A549 (cell line): ENCODE results near the gene PRR15L. TPM values are rescaled to one million over a fixed set of nuclear protein-coding genes. Genes with fewer than 3 reads are reported as not detected.

Source experiments
- ATAC-seq, 2 experiments: fragments of 200-7000 bp in 1 of 2; fragments of >200 bp in 1 of 2; cut with Nextera tagmentation in 1 of 2; cut with Tn5 transposase in 1 of 2; 3 replicates each; pipeline versions ENCODE4 v1.8.0 to v1.9.1; 2018 to 2020; ENCODE audit warnings: mild to moderate bottlenecking in 1 of 2, moderate library complexity in 1 of 2
- CTCF ChIA-PET: fragments of 300-600 bp; sonication (Branson Sonifier 250); formaldehyde crosslinking; extraction: SDS; loops from one replicate; lab custom pipeline; 2021; ENCODE audit warnings: antibody characterized with exemption, inconsistent platforms; lab: Yijun Ruan, JAX
- POLR2A ChIA-PET: fragments of 350-600 bp; formaldehyde crosslinking; extraction: SDS; loops from one replicate; lab custom pipeline; 2021; ENCODE audit warnings: antibody characterized with exemption, inconsistent platforms; lab: Yijun Ruan, JAX
- DNase-seq, 2 experiments: peaks; one replicate each; pipeline versions ENCODE4 v3.0.0 to v3.0.0-alpha.2; 2011 to 2016; ENCODE audit warnings: low read depth in 1 of 2, low spot score in 1 of 2
- FAIRE-seq: peaks from 2 replicates; lab custom pipeline; 2011; peaks lifted over from hg19 to GRCh38; lab: Jason Lieb, UNC
- H3K27ac ChIP-seq, 2 experiments: fragments of >200 bp; sonication (Bioruptor Twin); formaldehyde crosslinking; 3 replicates each; pipeline ENCODE4 v1.5.1; 2016 to 2017
- H3K4me1 ChIP-seq: fragments of >200 bp; sonication (Bioruptor Twin); formaldehyde crosslinking; 3 replicates; pipeline ENCODE4 v1.6.1; 2016
- H3K4me2 ChIP-seq: fragments of >200 bp; sonication (Bioruptor Twin); formaldehyde crosslinking; 3 replicates; pipeline ENCODE4 v1.6.1; 2016
- H3K4me3 ChIP-seq: fragments of >200 bp; sonication (Bioruptor Twin); formaldehyde crosslinking; 3 replicates; pipeline ENCODE4 v1.5.1; 2016
- H3K9me3 ChIP-seq: fragments of >200 bp; sonication (Bioruptor Twin); formaldehyde crosslinking; 3 replicates; pipeline ENCODE4 v1.6.1; 2016
- CEBPB ChIP-seq, 2 experiments: fragments of >200 bp in 1 of 2; sonication (Bioruptor Twin) in 1 of 2; formaldehyde crosslinking in 1 of 2; IDR thresholded peaks; 2 replicates each; pipeline ENCODE4 v1.6.1; 2012 to 2016
- EHF ChIP-seq: fragments of 250-450 bp; sonication (Bioruptor Pico); IDR thresholded peaks from 2 replicates; pipeline ENCODE4 v1.5.0; 2020; ENCODE audit warnings: mild to moderate bottlenecking
- EHMT2 ChIP-seq: fragments of 200-600 bp; sonication (generic); IDR thresholded peaks from 2 replicates; pipeline ENCODE4 v1.6.1; 2016; ENCODE audit warnings: antibody characterized with exemption, low read depth, mild to moderate bottlenecking, moderate library complexity
- FOSB ChIP-seq: fragments of 250-450 bp; sonication (Bioruptor Pico); IDR thresholded peaks from 2 replicates; pipeline ENCODE4 v1.5.0; 2020; ENCODE audit warnings: mild to moderate bottlenecking, moderate library complexity
- GATA3 ChIP-seq: IDR thresholded peaks from 2 replicates; pipeline ENCODE4 v1.6.1; 2012; ENCODE audit warnings: borderline replicate concordance
- HOXA7 ChIP-seq: fragments of 250-450 bp; sonication (Bioruptor Pico); IDR thresholded peaks from 2 replicates; pipeline ENCODE4 v1.5.0; 2020; ENCODE audit warnings: mild to moderate bottlenecking, moderate library complexity
- HOXB13 ChIP-seq: fragments of 250-450 bp; sonication (Bioruptor Pico); IDR thresholded peaks from 2 replicates; pipeline ENCODE4 v1.5.0; 2020; ENCODE audit warnings: low read depth, mild to moderate bottlenecking, moderate library complexity
- HOXB5 ChIP-seq: fragments of 250-450 bp; sonication (Bioruptor Pico); IDR thresholded peaks from 2 replicates; pipeline ENCODE4 v1.5.0; 2020; ENCODE audit warnings: mild to moderate bottlenecking, moderate library complexity
- MAZ ChIP-seq: fragments of 150-350 bp; IDR thresholded peaks from 2 replicates; pipeline ENCODE4 v1.6.1; 2014; ENCODE audit warnings: antibody characterized with exemption, low read depth, low read length, borderline replicate concordance
- POLR2A ChIP-seq: IDR thresholded peaks from 2 replicates; pipeline ENCODE4 v1.6.1; 2012; ENCODE audit warnings: mild to moderate bottlenecking, low read length
- POLR2AphosphoS2 ChIP-seq: conservative IDR thresholded peaks from 2 replicates; pipeline ENCODE4 v1.6.1; 2012; ENCODE audit warnings: low read length, improper control_type of control experiment, inconsistent platforms
- RAD21 ChIP-seq, 2 experiments: fragments of >200 bp in 1 of 2; sonication (Bioruptor Twin) in 1 of 2; formaldehyde crosslinking in 1 of 2; IDR thresholded peaks in 1 of 2; conservative IDR thresholded peaks in 1 of 2; 2 replicates in 1 of 2; 3 replicates in 1 of 2; pipeline ENCODE4 v1.6.1; 2012 to 2018; ENCODE audit warnings: inconsistent platforms in 1 of 2
- RCOR1 ChIP-seq: fragments of 150-350 bp; IDR thresholded peaks from 2 replicates; pipeline ENCODE4 v1.6.1; 2014; ENCODE audit warnings: antibody characterized with exemption, low read length, low read depth
- RFX5 ChIP-seq: fragments of 450-650 bp; IDR thresholded peaks from 2 replicates; pipeline ENCODE4 v1.7.1; 2014; ENCODE audit warnings: antibody characterized with exemption, mild to moderate bottlenecking, moderate library complexity
- SMC3 ChIP-seq: fragments of >200 bp; sonication (Bioruptor Twin); formaldehyde crosslinking; IDR thresholded peaks from 3 replicates; pipeline ENCODE4 v1.6.1; 2018; ENCODE audit warnings: inconsistent platforms
- SREBF2 ChIP-seq: fragments of 450-650 bp; IDR thresholded peaks from 2 replicates; pipeline ENCODE4 v1.6.1; 2014; ENCODE audit warnings: mild to moderate bottlenecking, moderate library complexity
- ZFP36 ChIP-seq: fragments of 450-650 bp; IDR thresholded peaks from 2 replicates; pipeline ENCODE4 v1.6.1; 2014; ENCODE audit warnings: borderline replicate concordance; ENCODE audit not compliant: partially characterized antibody
- ZNF302 ChIP-seq: fragments of 250-450 bp; sonication (Bioruptor Pico); IDR thresholded peaks from 2 replicates; pipeline ENCODE4 v1.9.0; 2021; ENCODE audit warnings: inconsistent platforms, mild to moderate bottlenecking, moderate library complexity
- ZSCAN20 ChIP-seq: fragments of 250-450 bp; sonication (Bioruptor Pico); IDR thresholded peaks from 2 replicates; pipeline ENCODE4 v1.8.0; 2022; ENCODE audit warnings: mild to moderate bottlenecking, moderate library complexity
- WGBS: methylation state at CpG from one replicate; pipeline ENCODE4 v1.1.6; 2017; ENCODE audit errors: missing lambda C conversion rate; 5-methylcytosine and 5-hydroxymethylcytosine counted together
- polyA minus RNA-seq: library from RNA; depleted of rRNA, polyadenylated mRNA; stranded (reverse); fragments of >200 nt; gene quantifications from 2 replicates; pipeline ENCODE4 v1.2.3, GENCODE V29; 2011; rRNA and poly(A)+ RNA removed
- polyA plus RNA-seq, 4 experiments: library from polyadenylated mRNA; depleted of rRNA in 3 of 4; stranded (reverse); fragments of >200 nt; fragmentation: RNase III in 1 of 4; extraction: RNeasy Plus Mini Kit Qiagen cat#74134 plus additional on column Dnase treatment in 1 of 4; gene quantifications; 2 replicates in 3 of 4; 3 replicates in 1 of 4; pipeline ENCODE4 v1.2.3, GENCODE V29; 2011 to 2017
- TF ChIP-seq, protein P1 (sequence below): IDR thresholded peaks from 2 replicates; pipeline ENCODE4 v1.6.1; 2012
- TF ChIP-seq, protein P2 (sequence below): fragments of >200 bp; sonication (Bioruptor Twin); formaldehyde crosslinking; IDR thresholded peaks from 2 replicates; pipeline ENCODE4 v1.6.1; 2016
- TF ChIP-seq, protein P3 (sequence below): fragments of >200 bp; sonication (Bioruptor Twin); formaldehyde crosslinking; IDR thresholded peaks from 3 replicates; pipeline ENCODE4 v1.6.1; 2016

PRR15L gene
- polyA plus RNA-seq (2011; rRNA removed) (2.2 and 3.7 TPM in 2 replicates), polyA plus RNA-seq (2017; fragmentation: RNase III; extraction: RNeasy Plus Mini Kit Qiagen cat#74134 plus additional on column Dnase treatment) (0.88 to 1.6 TPM (median 1.1 TPM) in 3 replicates), polyA minus RNA-seq (2.3 and 3.1 TPM in 2 replicates)
- 0.25 and 0.36 TPM in 2 replicates for polyA plus RNA-seq (2012; cell fraction: cytosol; rRNA removed)
- polyA plus RNA-seq (2012; cell fraction: nucleus; rRNA removed), result 0.26 and 0.31 TPM in 2 replicates

- ChIA-PET CTCF (interaction anchor here (0.8 to 38.7 kb wide), 7 partner anchors 7 to 117 kb away, joined by 3 to 1426 read pairs (median 6); partner anchors contain the start of genes CDK5RAP3, PNPO, PRR15L and SCRN2), POLR2A (interaction anchor here (0.7 to 2.0 kb wide), 5 partner anchors 9 to 126 kb away, joined by 3 to 7 read pairs (median 4); partner anchors contain the start of genes LRRC46, MRPL10 and SP2)
- ATAC-seq, result peak; percentile 17 to 51; a peak in 5 of 6 replicates
- no peak for TF ChIP-seq RAD21 (conservative IDR thresholded peaks at IDR 0.05 in 1 of 2, IDR thresholded peaks at IDR 0.05 in 1 of 2)
- TF ChIP-seq RCOR1, result no peak
- TF ChIP-seq, protein P1, sequence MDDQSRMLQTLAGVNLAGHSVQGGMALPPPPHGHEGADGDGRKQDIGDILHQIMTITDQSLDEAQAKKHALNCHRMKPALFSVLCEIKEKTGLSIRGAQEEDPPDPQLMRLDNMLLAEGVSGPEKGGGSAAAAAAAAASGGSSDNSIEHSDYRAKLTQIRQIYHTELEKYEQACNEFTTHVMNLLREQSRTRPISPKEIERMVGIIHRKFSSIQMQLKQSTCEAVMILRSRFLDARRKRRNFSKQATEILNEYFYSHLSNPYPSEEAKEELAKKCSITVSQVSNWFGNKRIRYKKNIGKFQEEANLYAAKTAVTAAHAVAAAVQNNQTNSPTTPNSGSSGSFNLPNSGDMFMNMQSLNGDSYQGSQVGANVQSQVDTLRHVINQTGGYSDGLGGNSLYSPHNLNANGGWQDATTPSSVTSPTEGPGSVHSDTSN, result no peak
- no peak for TF ChIP-seq HOXA7 (CRISPR knock-in tag)
- TF ChIP-seq EHF, result no peak
- TF ChIP-seq POLR2AphosphoS2, result no peak
- TF ChIP-seq ZSCAN20 (CRISPR knock-in tag), result no peak
- TF ChIP-seq, protein P2, sequence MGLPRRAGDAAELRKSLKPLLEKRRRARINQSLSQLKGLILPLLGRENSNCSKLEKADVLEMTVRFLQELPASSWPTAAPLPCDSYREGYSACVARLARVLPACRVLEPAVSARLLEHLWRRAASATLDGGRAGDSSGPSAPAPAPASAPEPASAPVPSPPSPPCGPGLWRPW, result no peak
- no peak for TF ChIP-seq SMC3
- no peak for TF ChIP-seq HOXB13 (CRISPR knock-in tag)
- no peak for TF ChIP-seq RFX5
- TF ChIP-seq POLR2A, result no peak
- TF ChIP-seq GATA3, result no peak
- TF ChIP-seq ZFP36, result no peak
- no peaks in the 10 kb centered on the region for H3K9me3 ChIP-seq
- H3K4me1 ChIP-seq, result peaks cover 32% of the 10 kb centered on the region
- DNase-seq, result no peak
- FAIRE-seq, result no peak
- H3K27ac ChIP-seq, result peak within 1 kb of the TSS; percentile 72 to 75
- peak within 1 kb of the TSS; percentile 71 for H3K4me2 ChIP-seq
- H3K4me3 ChIP-seq, result peak within 1 kb of the TSS; percentile 22; the same call in 2 of the 3 replicates
- WGBS, result 52% methylated on average over 16 of the region's 16 CpGs
Measured at GRCh38 chr17:47957591-47958490, at the start of gene PRR15L. Gene PRR15L (minus strand): TSS chr17:47957883. CDS start chr17:47953234, 4,649 bp downstream.

DNA sequence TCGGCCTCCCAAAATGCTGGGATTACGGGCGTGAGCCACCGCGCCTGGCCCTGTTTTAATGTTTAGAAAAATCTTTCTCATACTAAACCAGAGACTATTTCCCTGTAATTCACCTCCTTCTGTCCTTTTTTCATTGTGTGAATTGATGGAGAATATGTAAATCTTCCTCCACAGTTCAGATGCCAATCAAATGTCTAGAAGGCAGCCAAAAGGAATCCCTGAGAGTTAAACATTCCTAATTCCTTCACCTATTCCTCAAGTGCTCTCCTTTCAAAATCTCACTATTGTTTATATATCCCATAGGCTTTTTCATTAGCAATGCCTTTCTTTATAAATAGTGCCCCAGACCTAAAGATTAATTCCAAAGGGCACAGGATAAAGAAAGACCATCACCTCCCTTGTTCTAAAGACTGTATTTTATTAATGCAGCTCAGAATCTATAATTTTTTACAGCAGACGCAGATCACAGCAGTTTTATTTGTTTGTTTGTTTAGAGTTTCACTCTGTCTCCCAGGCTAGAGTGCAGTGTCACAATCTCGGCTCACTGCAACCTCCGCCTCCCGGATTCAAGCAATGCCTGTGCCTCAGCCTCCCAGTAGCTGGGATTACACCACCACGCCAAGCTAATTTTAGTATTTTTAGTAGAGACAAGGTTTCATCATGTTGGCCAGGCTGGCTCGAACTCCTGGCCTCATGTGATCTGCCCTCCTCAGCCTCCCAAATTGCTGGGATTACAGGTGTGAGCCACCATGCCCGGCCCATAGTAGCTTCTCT is 49.4 kb upstream of the PRR15L start:
- no peak for TF ChIP-seq CEBPB (IDR thresholded peaks at IDR 0.05)
- TF ChIP-seq, protein P3, sequence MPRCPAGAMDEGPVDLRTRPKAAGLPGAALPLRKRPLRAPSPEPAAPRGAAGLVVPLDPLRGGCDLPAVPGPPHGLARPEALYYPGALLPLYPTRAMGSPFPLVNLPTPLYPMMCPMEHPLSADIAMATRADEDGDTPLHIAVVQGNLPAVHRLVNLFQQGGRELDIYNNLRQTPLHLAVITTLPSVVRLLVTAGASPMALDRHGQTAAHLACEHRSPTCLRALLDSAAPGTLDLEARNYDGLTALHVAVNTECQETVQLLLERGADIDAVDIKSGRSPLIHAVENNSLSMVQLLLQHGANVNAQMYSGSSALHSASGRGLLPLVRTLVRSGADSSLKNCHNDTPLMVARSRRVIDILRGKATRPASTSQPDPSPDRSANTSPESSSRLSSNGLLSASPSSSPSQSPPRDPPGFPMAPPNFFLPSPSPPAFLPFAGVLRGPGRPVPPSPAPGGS, result no peak
- no peak for TF ChIP-seq POLR2A
- TF ChIP-seq FOSB, result no peak
- no peak for TF ChIP-seq HOXB13 (CRISPR knock-in tag)
- TF ChIP-seq RCOR1, result no peak
- no peak for TF ChIP-seq SREBF2
- TF ChIP-seq ZNF302, result no peak
- TF ChIP-seq ZSCAN20 (CRISPR knock-in tag), result no peak
- TF ChIP-seq EHMT2, result no peak
- no peak for TF ChIP-seq MAZ
- no peak for TF ChIP-seq HOXB5
- TF ChIP-seq HOXA7 (CRISPR knock-in tag), result no peak
- TF ChIP-seq, all 56 proteins: peak for 0
- CTCF ChIA-PET, result interaction anchor here (0.5 to 18.5 kb wide), 7 partner anchors 9 to 164 kb away, joined by 3 to 766 read pairs (median 6); partner anchors contain the start of gene CDK5RAP3

More for the DNA sequence above, 49.4 kb upstream of the PRR15L start:
- ATAC-seq (no peak), DNase-seq (no peak), FAIRE-seq (no peak)
- Histone ChIP-seq H3K4me3 (no peak overlapping the region), H3K27ac (no peak overlapping the region), H3K4me2 (no peak overlapping the region), H3K9me3 (no peaks in the 10 kb centered on the region), H3K4me1 (peaks cover 17% of the 10 kb centered on the region)
- POLR2A ChIA-PET, result no interaction called here
- WGBS, result 83% methylated on average over 12 of the region's 12 CpGs
